Gastroesophageal sphincter (tissue), 4 donors: ENCODE measurements around the gene FOXO6. TPM values are rescaled to one million over a fixed set of nuclear protein-coding genes. Genes with fewer than 3 reads are reported as not detected.

Experiments
- ATAC-seq: fragments of 150-250 bp; one replicate; pipeline ENCODE4 v1.9.1; 2016; ENCODE audit warnings: mild to moderate bottlenecking, moderate library complexity
- H3K27ac ChIP-seq, 4 donors: fragments of 200-600 bp; sonication (generic) in 3 of 4; 1 replicate in 3 of 4; 2 replicates in 1 of 4; pipeline ENCODE4 v1.5.1; 2016 to 2019
- H3K27me3 ChIP-seq: fragments of 200-600 bp; sonication (generic); one replicate; pipeline ENCODE4 v1.5.1; 2019
- H3K36me3 ChIP-seq, 2 donors: fragments of 200-600 bp; sonication (generic); one replicate each; pipeline ENCODE4 v1.5.1; 2019; ENCODE audit warnings: control low read depth in 1 of 2
- H3K4me1 ChIP-seq, 3 donors: fragments of 200-600 bp; sonication (generic); 1 replicate in 2 of 3; 2 replicates in 1 of 3; pipeline ENCODE4 v1.5.1; 2016 to 2019; ENCODE audit warnings: control low read depth in 2 of 3
- H3K4me3 ChIP-seq, 2 donors: fragments of 200-600 bp; sonication (generic); one replicate each; pipeline ENCODE4 v1.5.1; 2019; ENCODE audit warnings: mild to moderate bottlenecking in 1 of 2, moderate library complexity in 1 of 2
- H3K9me3 ChIP-seq, 3 donors: fragments of 200-600 bp; sonication (generic); one replicate each; pipeline ENCODE4 v1.5.1; 2017 to 2019; ENCODE audit warnings: control low read depth in 2 of 3
- CTCF ChIP-seq, 4 experiments: fragments of 200-600 bp in 2 of 4; fragments of 450-650 bp in 2 of 4; sonication (generic) in 1 of 4; IDR thresholded peaks; one replicate each; pipeline ENCODE4 v1.5.1; 2017 to 2019; ENCODE audit warnings: antibody characterized with exemption in 4 of 4, mild to moderate bottlenecking in 2 of 4, moderate library complexity in 2 of 4
- EP300 ChIP-seq: sonication (generic); formaldehyde crosslinking; IDR thresholded peaks from one replicate; pipeline ENCODE4 v1.6.1; 2017; ENCODE audit warnings: antibody characterized with exemption, mild to moderate bottlenecking
- POLR2A ChIP-seq, 2 donors: fragments of 450-650 bp; IDR thresholded peaks; one replicate each; pipeline ENCODE4 v1.6.1; 2017; ENCODE audit warnings: antibody characterized with exemption in 2 of 2, mild to moderate bottlenecking in 2 of 2, moderate library complexity in 1 of 2
- POLR2AphosphoS5 ChIP-seq: sonication (generic); formaldehyde crosslinking; IDR thresholded peaks from one replicate; pipeline ENCODE4 v1.6.1; 2017; ENCODE audit warnings: antibody characterized with exemption
- WGBS, 2 donors: methylation state at CpG; one replicate each; pipeline ENCODE4 v1.1.5; 2018; ENCODE audit warnings: low coverage in 1 of 2; 5-methylcytosine and 5-hydroxymethylcytosine counted together
- total RNA-seq, 4 donors: library from RNA; depleted of rRNA; stranded (reverse); fragments of >200 nt; gene quantifications; one replicate each; pipeline ENCODE4 v1.1.0, GENCODE V29; 2016

Gene FOXO6
- total RNA-seq, 4 donors from 2014 or later, result 0.27 to 2.2 (median 1.9) TPM

- no peak for TF ChIP-seq EP300
- no peak for TF ChIP-seq CTCF (IDR thresholded peaks at IDR 0.05)
- TF ChIP-seq POLR2A (IDR thresholded peaks at IDR 0.05), result no peak
- TF ChIP-seq POLR2AphosphoS5, result no peak
- no peaks in the 10 kb centered on the region for H3K36me3 ChIP-seq
- no peaks in the 10 kb centered on the region for H3K27me3 ChIP-seq
- no CpG with 5 or more reads among the region's 3 CpGs for WGBS, 2 donors
- peaks cover 0 to 28% (median 0%) of the 10 kb centered on the region in 3 donors for H3K4me1 ChIP-seq
- ATAC-seq, result no peak
- no peak overlapping the region for H3K27ac ChIP-seq
- no peaks in the 10 kb centered on the region for H3K9me3 ChIP-seq
- no peak overlapping the region for H3K4me3 ChIP-seq
These were observed 6.3 kb upstream of the FOXO6 start for GRCh38 chr1:41354956-41355355.

- Histone ChIP-seq H3K36me3 (no peaks in the 10 kb centered on the region), H3K9me3 (no peaks in the 10 kb centered on the region), H3K4me1 (peaks cover 0 to 32% (median 0%) of the 10 kb centered on the region in 3 donors), H3K4me3 (no peak overlapping the region), H3K27ac (no peak overlapping the region), H3K27me3 (no peaks in the 10 kb centered on the region)
- no peak for ATAC-seq
- WGBS, 2 donors, result no CpG with 5 or more reads among the region's 1 CpG
- TF ChIP-seq EP300, result no peak
- no peak for TF ChIP-seq POLR2AphosphoS5
- no peak for TF ChIP-seq CTCF (IDR thresholded peaks at IDR 0.05)
- TF ChIP-seq POLR2A (IDR thresholded peaks at IDR 0.05), result no peak
These were observed 5.9 kb upstream of the FOXO6 start for GRCh38 chr1:41355356-41355755.

GRCh38 chr1:41355761-41356160 is 5.5 kb upstream of the FOXO6 start:
- Histone ChIP-seq H3K27me3 (no peaks in the 10 kb centered on the region), H3K4me3 (no peak overlapping the region), H3K4me1 (peaks cover 0 to 36% (median 0%) of the 10 kb centered on the region in 3 donors), H3K27ac (no peak overlapping the region), H3K36me3 (no peaks in the 10 kb centered on the region), H3K9me3 (no peaks in the 10 kb centered on the region)
- no peak for TF ChIP-seq POLR2A (IDR thresholded peaks at IDR 0.05)
- TF ChIP-seq CTCF (IDR thresholded peaks at IDR 0.05), result no peak
- TF ChIP-seq EP300, result no peak
- no peak for TF ChIP-seq POLR2AphosphoS5
- 58 to 73% methylated on average over 2 to 5 of the region's 6 CpGs for WGBS, 2 donors
- no peak for ATAC-seq

- Histone ChIP-seq H3K27me3 (no peaks in the 10 kb centered on the region), H3K36me3 (no peaks in the 10 kb centered on the region), H3K9me3 (no peaks in the 10 kb centered on the region), H3K27ac (no peak overlapping the region), H3K4me1 (peaks cover 0 to 42% (median 0%) of the 10 kb centered on the region in 3 donors), H3K4me3 (no peak overlapping the region)
- no peak for TF ChIP-seq EP300
- TF ChIP-seq CTCF (IDR thresholded peaks at IDR 0.05), result no peak
- TF ChIP-seq POLR2AphosphoS5, result no peak
- no peak for TF ChIP-seq POLR2A (IDR thresholded peaks at IDR 0.05)
- no peak for ATAC-seq
- WGBS, 2 donors, result 94 to 100% methylated on average over 4 of the region's 4 CpGs
These were observed 4.5 kb upstream of the FOXO6 start for GRCh38 chr1:41356752-41357151.

- H3K36me3 ChIP-seq, result no peaks in the 10 kb centered on the region
- no peak for ATAC-seq
- no peak overlapping the region for H3K4me3 ChIP-seq
- peaks cover 0 to 50% (median 7%) of the 10 kb centered on the region in 3 donors for H3K4me1 ChIP-seq
- peaks cover under 1% of the 10 kb centered on the region for H3K27me3 ChIP-seq
- WGBS, 2 donors, result 50 to 79% methylated on average over 1 to 3 of the region's 6 CpGs
- H3K27ac ChIP-seq, result no peak overlapping the region
- TF ChIP-seq EP300 (no peak), POLR2AphosphoS5 (no peak), POLR2A (IDR thresholded peaks at IDR 0.05) (no peak), CTCF (IDR thresholded peaks at IDR 0.05) (no peak)
- no peaks in the 10 kb centered on the region for H3K9me3 ChIP-seq
These were observed 3.7 kb upstream of the FOXO6 start for GRCh38 chr1:41357451-41358101.
